Pancreas (tissue), 10 donors: ENCODE data around the gene CD300C. TPM values are rescaled to one million over a fixed set of nuclear protein-coding genes. Genes with fewer than 3 reads are reported as not detected.

ENCODE experiments used
- ATAC-seq, 4 donors: fragments of 200-7000 bp; cut with Tn5 transposase; one replicate each; pipeline versions ENCODE4 v1.8.0 to v1.9.1; 2020; ENCODE audit warnings: mild to moderate bottlenecking in 4 of 4, moderate library complexity in 4 of 4
- DNase-seq, 6 donors: peaks; one replicate each; pipeline ENCODE4 v3.0.0-alpha.2; 2020
- FAIRE-seq: peaks from 2 replicates; lab custom pipeline; 2012; peaks lifted over from hg19 to GRCh38; lab: Jason Lieb, UNC
- H3K27ac ChIP-seq, 4 donors: fragments of 200-600 bp; sonication (generic); 1 replicate in 3 of 4; 2 replicates in 1 of 4; pipeline versions ENCODE4 v1.5.0 to v1.8.0; 2020
- H3K27me3 ChIP-seq, 4 donors: fragments of 200-600 bp; one replicate each; pipeline ENCODE4 v1.8.0; 2021
- H3K36me3 ChIP-seq, 3 donors: fragments of 200-600 bp; sonication (generic) in 1 of 3; one replicate each; pipeline versions ENCODE4 v1.5.0 to v1.8.0; 2020 to 2021
- H3K4me1 ChIP-seq, 3 donors: fragments of 200-600 bp; one replicate each; pipeline ENCODE4 v1.8.0; 2021
- H3K4me3 ChIP-seq, 4 donors: fragments of 200-600 bp; sonication (generic) in 2 of 4; one replicate each; pipeline versions ENCODE4 v1.5.0 to v1.8.0; 2020 to 2021
- H3K9me3 ChIP-seq, 4 donors: fragments of 200-600 bp; one replicate each; pipeline ENCODE4 v1.8.0; 2021
- CTCF ChIP-seq, 4 donors: fragments of 200-600 bp; sonication (generic) in 3 of 4; IDR thresholded peaks; one replicate each; pipeline versions ENCODE4 v1.5.0 to v1.8.0; 2021; ENCODE audit warnings: antibody characterized with exemption in 4 of 4
- WGBS, 2 donors: extraction: QIAGEN DNeasy Blood & Tissue Kit; methylation state at CpG; one replicate each; pipeline ENCODE4 v1.1.7; 2013; 5-methylcytosine and 5-hydroxymethylcytosine counted together
- intact Hi-C, 3 donors: fragments of 100-400 bp; cut with DNase I; formaldehyde crosslinking; loops; one replicate each; pipeline versions ENCODE4 v1.11.1 to v1.14.2; 2022
- polyA plus RNA-seq, 2 donors: library from polyadenylated mRNA; stranded (reverse); fragments of 200-250 nt; gene quantifications; one replicate each; pipeline ENCODE4 v1.2.3, GENCODE V29; 2013
- total RNA-seq, 6 donors: library from RNA; stranded (reverse); fragmentation: NEBNext Ultra II Directional in 4 of 6; extraction: Animal tissue kit (Norgen Biotek cat#: 25700) in 4 of 6; gene quantifications; one replicate each; pipeline versions ENCODE4 v1.2.1 to v1.2.4, GENCODE V29; 2021 to 2023
- donor health status: healthy with polysubstance abuse.
- donor health status: DM: no; HTN: no; CAD: no; lungs with moderate emphysema.
- donor health status: DM: no; HTN: no; CAD: no.
- donor health status: control.
- donor health status: control.
- donor health status: Bipolar disorder and iron deficiency.
- donor health status: DM: yes; HTN: yes; CAD: no.
- donor health status: DM: no; HTN: no; CAD: no.
- donor health status: DM: no; HTN: no; CAD: no.
- donor health status: DM: yes; HTN: yes; CAD: no.

The CD300C gene
- total and polyA plus RNA-seq, 8 donors, result 0.19 to 1.5 (median 0.22) TPM; not detected in 1

- Histone ChIP-seq H3K36me3 (no peaks in the 10 kb centered on the region), H3K27me3 (no peaks in the 10 kb centered on the region), H3K4me1 (no peaks in the 10 kb centered on the region), H3K4me3 (no peak overlapping the region), H3K27ac (no peak overlapping the region), H3K9me3 (no peaks in the 10 kb centered on the region)
- TF ChIP-seq CTCF (IDR thresholded peaks at IDR 0.05), result no peak
- ATAC-seq (peak in 2 of 4 donors; percentile 51 to 57), DNase-seq (peak in 1 of 6 donors; percentile 45), FAIRE-seq (no peak)
- intact Hi-C loops, result no loop called here
- 53 to 65% methylated on average over 8 of the region's 8 CpGs for WGBS, 2 donors
Measured at GRCh38 chr17:74528491-74529199, 17.3 kb downstream of the CD300C start.

- FAIRE-seq, result no peak
Measured at GRCh38 chr17:74527756-74528155, 18.2 kb downstream of the CD300C start.

GRCh38 chr17:74527081-74527480 lies 18.8 kb downstream of the CD300C start:
- DNase-seq (no peak), FAIRE-seq (no peak), ATAC-seq (no peak)
- intact Hi-C loops, result no loop called here
- WGBS, 2 donors, result 71 to 77% methylated on average over 5 of the region's 5 CpGs
- no peak for TF ChIP-seq CTCF (IDR thresholded peaks at IDR 0.05)
- H3K9me3 ChIP-seq, result no peaks in the 10 kb centered on the region
- H3K27me3 ChIP-seq, result no peaks in the 10 kb centered on the region
- no peak overlapping the region for H3K27ac ChIP-seq
- no peak overlapping the region for H3K4me3 ChIP-seq
- H3K36me3 ChIP-seq, result no peaks in the 10 kb centered on the region
- H3K4me1 ChIP-seq, result no peaks in the 10 kb centered on the region

More at GRCh38 chr17:74527756-74528155, 18.2 kb downstream of the CD300C start:
- no peaks in the 10 kb centered on the region for H3K4me1 ChIP-seq
- TF ChIP-seq CTCF (IDR thresholded peaks at IDR 0.05), result no peak
- no peak for ATAC-seq
- no peak for DNase-seq
- H3K4me3 ChIP-seq, result no peak overlapping the region
- no peaks in the 10 kb centered on the region for H3K9me3 ChIP-seq
- intact Hi-C loops, result no loop called here
- H3K27me3 ChIP-seq, result no peaks in the 10 kb centered on the region
- H3K36me3 ChIP-seq, result no peaks in the 10 kb centered on the region
- 67 to 77% methylated on average over 8 of the region's 8 CpGs for WGBS, 2 donors
- no peak overlapping the region for H3K27ac ChIP-seq

- no peak for DNase-seq
- Histone ChIP-seq H3K9me3 (no peaks in the 10 kb centered on the region), H3K4me3 (no peak overlapping the region), H3K36me3 (no peaks in the 10 kb centered on the region), H3K4me1 (no peaks in the 10 kb centered on the region), H3K27ac (no peak overlapping the region), H3K27me3 (no peaks in the 10 kb centered on the region)
- no peak for ATAC-seq
- intact Hi-C loops, result no loop called here
- TF ChIP-seq CTCF (IDR thresholded peaks at IDR 0.05), result no peak
- no peak for FAIRE-seq
- WGBS, 2 donors, result 36 to 40% methylated on average over 3 of the region's 3 CpGs
Measured at GRCh38 chr17:74526681-74527080, 19.2 kb downstream of the CD300C start.

GRCh38 chr17:74525781-74526288 lies 20.1 kb downstream of the CD300C start:
- Histone ChIP-seq H3K4me1 (no peaks in the 10 kb centered on the region), H3K27ac (no peak overlapping the region), H3K9me3 (no peaks in the 10 kb centered on the region), H3K36me3 (no peaks in the 10 kb centered on the region), H3K27me3 (no peaks in the 10 kb centered on the region), H3K4me3 (no peak overlapping the region)
- 61 to 79% methylated on average over 14 of the region's 14 CpGs for WGBS, 2 donors
- DNase-seq, result no peak
- no peak for FAIRE-seq
- no peak for ATAC-seq
- TF ChIP-seq CTCF (IDR thresholded peaks at IDR 0.05), result no peak
- intact Hi-C loops, result no loop called here
